ENCODE measurements around the gene IGSF5. TPM values are rescaled to one million over a fixed set of nuclear protein-coding genes. Genes with fewer than 3 reads are reported as not detected.

The IGSF5 gene
- total and polyA plus RNA-seq, 4 donors = 0.03 to 0.08 TPM; not detected in 2

DNA sequence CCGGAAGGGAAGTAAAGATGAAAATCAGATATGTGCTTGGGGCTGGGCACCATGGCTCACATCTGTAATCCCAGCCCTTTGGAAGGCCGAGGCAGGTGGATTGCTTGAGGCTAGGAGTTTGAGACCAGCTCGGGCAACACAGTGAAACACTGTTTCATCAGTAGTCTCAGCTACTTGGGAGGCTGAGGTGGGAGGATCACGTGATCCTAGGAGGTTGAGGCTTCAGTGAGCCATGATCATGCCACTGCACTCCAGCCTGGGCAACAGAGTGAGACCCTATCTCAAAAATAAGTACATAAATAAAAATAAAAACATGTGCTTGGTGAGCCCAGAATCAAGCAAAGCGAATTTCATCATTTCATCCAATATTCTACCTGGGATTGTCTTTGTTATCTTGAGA, 98.9 kb downstream of the IGSF5 start:
- H3K4me3 ChIP-seq (ENCODE audit: low read depth in 1 of 3, low read length in 3 of 3) = no peak overlapping the region
- H3K27me3 ChIP-seq (ENCODE audit: control insufficient read depth in 4 of 4, insufficient read depth in 4 of 4, low read length in 3 of 4) = peaks cover 0 to 16% (median under 1%) of the 10 kb centered on the region in 4 donors
- 73% methylated on average over 5 of the region's 5 CpGs for WGBS
- H3K4me1 ChIP-seq (ENCODE audit: control insufficient read depth in 4 of 4, insufficient read depth in 4 of 4, low read length in 3 of 4) = no peaks in the 10 kb centered on the region
- no peaks in the 10 kb centered on the region for H3K9me3 ChIP-seq (ENCODE audit: control insufficient read depth in 4 of 4, low read length in 3 of 4)
- no peak for TF ChIP-seq REST (IDR thresholded peaks at IDR 0.05)
- TF ChIP-seq FOXA1 (IDR thresholded peaks at IDR 0.05) = no peak
- TF ChIP-seq CTCF (IDR thresholded peaks at IDR 0.05; ENCODE audit: low read depth, low read length, missing input control) = no peak
- TF ChIP-seq HNF4G (IDR thresholded peaks at IDR 0.05) = no peak
- TF ChIP-seq, protein P1, sequence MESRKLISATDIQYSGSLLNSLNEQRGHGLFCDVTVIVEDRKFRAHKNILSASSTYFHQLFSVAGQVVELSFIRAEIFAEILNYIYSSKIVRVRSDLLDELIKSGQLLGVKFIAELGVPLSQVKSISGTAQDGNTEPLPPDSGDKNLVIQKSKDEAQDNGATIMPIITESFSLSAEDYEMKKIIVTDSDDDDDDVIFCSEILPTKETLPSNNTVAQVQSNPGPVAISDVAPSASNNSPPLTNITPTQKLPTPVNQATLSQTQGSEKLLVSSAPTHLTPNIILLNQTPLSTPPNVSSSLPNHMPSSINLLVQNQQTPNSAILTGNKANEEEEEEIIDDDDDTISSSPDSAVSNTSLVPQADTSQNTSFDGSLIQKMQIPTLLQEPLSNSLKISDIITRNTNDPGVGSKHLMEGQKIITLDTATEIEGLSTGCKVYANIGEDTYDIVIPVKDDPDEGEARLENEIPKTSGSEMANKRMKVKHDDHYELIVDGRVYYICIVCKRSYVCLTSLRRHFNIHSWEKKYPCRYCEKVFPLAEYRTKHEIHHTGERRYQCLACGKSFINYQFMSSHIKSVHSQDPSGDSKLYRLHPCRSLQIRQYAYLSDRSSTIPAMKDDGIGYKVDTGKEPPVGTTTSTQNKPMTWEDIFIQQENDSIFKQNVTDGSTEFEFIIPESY (IDR thresholded peaks at IDR 0.05) = no peak
- TF ChIP-seq JUND (IDR thresholded peaks at IDR 0.05) = no peak
- TF ChIP-seq RAD21 (IDR thresholded peaks at IDR 0.05) = no peak
- TF ChIP-seq YY1 (IDR thresholded peaks at IDR 0.05) = no peak
- TF ChIP-seq GABPA (IDR thresholded peaks at IDR 0.05 in 1 of 2, conservative IDR thresholded peaks at IDR 0.05 in 1 of 2) = no peak
- no peak for TF ChIP-seq SP1 (IDR thresholded peaks at IDR 0.05)
- TF ChIP-seq, protein P2, sequence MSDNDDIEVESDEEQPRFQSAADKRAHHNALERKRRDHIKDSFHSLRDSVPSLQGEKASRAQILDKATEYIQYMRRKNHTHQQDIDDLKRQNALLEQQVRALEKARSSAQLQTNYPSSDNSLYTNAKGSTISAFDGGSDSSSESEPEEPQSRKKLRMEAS (IDR thresholded peaks at IDR 0.05) = no peak
- TF ChIP-seq TAF1 (conservative IDR thresholded peaks at IDR 0.05) = no peak
- no peak for TF ChIP-seq NR2F2 (IDR thresholded peaks at IDR 0.05)
- H3K27ac ChIP-seq (ENCODE audit: low read depth in 1 of 2, low read length in 2 of 2) = no peak overlapping the region
- no peak overlapping the region for H3K9ac ChIP-seq (ENCODE audit: low read depth in 1 of 2, low read length in 2 of 2)
- no peaks in the 10 kb centered on the region for H3K36me3 ChIP-seq (ENCODE audit: control insufficient read depth in 4 of 4, insufficient read depth in 3 of 4, low read depth in 1 of 4, low read length in 3 of 4)
- no peak for DNase-seq (ENCODE audit: low spot score)

DNA sequence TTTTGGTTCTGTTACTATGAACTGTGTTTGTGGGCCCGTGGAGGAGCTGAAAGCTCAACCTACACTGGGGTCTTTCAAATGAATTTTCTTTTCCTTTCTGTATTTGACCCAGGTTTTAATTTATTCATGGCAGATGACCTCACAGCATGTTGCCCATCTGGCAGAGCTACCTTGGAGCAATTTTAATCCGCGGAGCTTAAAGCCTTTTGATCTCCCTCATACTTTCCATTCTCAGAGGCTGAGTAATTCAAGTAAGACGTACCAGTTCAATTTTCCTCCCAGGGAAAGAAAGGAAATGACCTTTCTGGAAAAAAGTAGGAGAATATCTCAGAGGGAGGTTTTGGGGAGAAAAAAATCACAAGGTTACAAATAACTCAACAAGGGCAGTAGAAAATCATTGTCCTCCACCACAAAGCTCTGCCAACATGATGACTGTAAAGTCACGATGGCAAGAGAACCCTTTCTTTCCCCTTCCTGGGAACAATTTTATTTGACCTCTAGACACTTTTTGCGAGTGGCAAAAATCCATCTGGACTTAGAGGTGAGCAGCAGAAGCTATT, 100.7 kb downstream of the IGSF5 start:
- Histone ChIP-seq H3K4me1 (ENCODE audit: control insufficient read depth in 4 of 4, insufficient read depth in 4 of 4, low read length in 3 of 4) (no peaks in the 10 kb centered on the region), H3K27me3 (ENCODE audit: control insufficient read depth in 4 of 4, insufficient read depth in 4 of 4, low read length in 3 of 4) (peaks cover 0 to 13% (median under 1%) of the 10 kb centered on the region in 4 donors), H3K4me3 (ENCODE audit: low read depth in 1 of 3, low read length in 3 of 3) (no peak overlapping the region), H3K27ac (ENCODE audit: low read depth in 1 of 2, low read length in 2 of 2) (no peak overlapping the region), H3K36me3 (ENCODE audit: control insufficient read depth in 4 of 4, insufficient read depth in 3 of 4, low read depth in 1 of 4, low read length in 3 of 4) (no peaks in the 10 kb centered on the region), H3K9ac (ENCODE audit: low read depth in 1 of 2, low read length in 2 of 2) (no peak overlapping the region), H3K9me3 (ENCODE audit: control insufficient read depth in 4 of 4, low read length in 3 of 4) (no peaks in the 10 kb centered on the region)
- DNase-seq (ENCODE audit: low spot score) = no peak
- TF ChIP-seq JUND (IDR thresholded peaks at IDR 0.05) (no peak), YY1 (IDR thresholded peaks at IDR 0.05) (no peak), HNF4A (conservative IDR thresholded peaks at IDR 0.05) (no peak), FOXA2 (IDR thresholded peaks at IDR 0.05) (no peak), RAD21 (IDR thresholded peaks at IDR 0.05) (no peak), ATF3 (IDR thresholded peaks at IDR 0.05) (no peak), FOXA1 (IDR thresholded peaks at IDR 0.05) (no peak), TAF1 (conservative IDR thresholded peaks at IDR 0.05) (no peak), CTCF (IDR thresholded peaks at IDR 0.05; ENCODE audit: low read depth, low read length, missing input control) (no peak), HNF4G (IDR thresholded peaks at IDR 0.05) (no peak), NR2F2 (IDR thresholded peaks at IDR 0.05) (no peak), GABPA (IDR thresholded peaks at IDR 0.05 in 1 of 2, conservative IDR thresholded peaks at IDR 0.05 in 1 of 2) (no peak), EGR1 (IDR thresholded peaks at IDR 0.05; ENCODE audit: low read depth in 2 of 2) (no peak)
- TF ChIP-seq, protein P2 (IDR thresholded peaks at IDR 0.05) = no peak
- TF ChIP-seq, protein P1 (IDR thresholded peaks at IDR 0.05) = no peak
- 73% methylated on average over 6 of the region's 6 CpGs for WGBS
